HG02938 (cell line): Measurements from ENCODE around the gene GLIS1.

ENCODE experiments used
- ATAC-seq: cut with Tn5 transposase; IDR thresholded peaks from one replicate; pipeline ENCODE4 v1.9.1; 2021; ENCODE audit warnings: mild to moderate bottlenecking, moderate library complexity; ENCODE audit not compliant: unreplicated experiment

GLIS1 gene

GRCh38 chr1:53721088-53721487 lies 17.9 kb downstream of the GLIS1 start:
- ATAC-seq: no peak

- ATAC-seq: no peak
These were observed 19.5 kb downstream of the GLIS1 start for GRCh38 chr1:53719469-53719868.

GRCh38 chr1:53718443-53718842 lies 20.5 kb downstream of the GLIS1 start:
- ATAC-seq: no peak

- no peak for ATAC-seq
These were observed 21.7 kb downstream of the GLIS1 start for GRCh38 chr1:53717025-53717804.

- ATAC-seq: no peak
These were observed 22.8 kb downstream of the GLIS1 start for GRCh38 chr1:53716150-53716549.

- ATAC-seq: no peak
These were observed 23.5 kb downstream of the GLIS1 start for GRCh38 chr1:53715478-53715877.

- ATAC-seq: no peak
These were observed 26.7 kb downstream of the GLIS1 start for GRCh38 chr1:53712276-53712675.

- no peak for ATAC-seq
These were observed 28.4 kb downstream of the GLIS1 start for GRCh38 chr1:53710584-53710983.

- ATAC-seq: no peak
These were observed 30.3 kb downstream of the GLIS1 start for GRCh38 chr1:53708687-53709086.

GRCh38 chr1:53706356-53706755 lies 32.6 kb downstream of the GLIS1 start:
- ATAC-seq: no peak

GRCh38 chr1:53705446-53706096 lies 33.4 kb downstream of the GLIS1 start:
- ATAC-seq: no peak

- ATAC-seq: no peak
These were observed 34.0 kb downstream of the GLIS1 start for GRCh38 chr1:53704804-53705445.

GRCh38 chr1:53704304-53704703 lies 34.7 kb downstream of the GLIS1 start:
- no peak for ATAC-seq

- no peak for ATAC-seq
These were observed 35.8 kb downstream of the GLIS1 start for GRCh38 chr1:53703174-53703573.

GRCh38 chr1:53702341-53702740 lies 36.6 kb downstream of the GLIS1 start:
- ATAC-seq: no peak

- ATAC-seq: no peak
These were observed 38.2 kb downstream of the GLIS1 start for GRCh38 chr1:53700776-53701175.

GRCh38 chr1:53699981-53700380 lies 39.0 kb downstream of the GLIS1 start:
- ATAC-seq: no peak

GRCh38 chr1:53698384-53698980 lies 40.5 kb downstream of the GLIS1 start:
- no peak for ATAC-seq

GRCh38 chr1:53697721-53698383 lies 41.1 kb downstream of the GLIS1 start:
- ATAC-seq: no peak

- no peak for ATAC-seq
These were observed 42.0 kb downstream of the GLIS1 start for GRCh38 chr1:53696990-53697389.

GRCh38 chr1:53696571-53696970 lies 42.4 kb downstream of the GLIS1 start:
- ATAC-seq: no peak
